Measurements from ENCODE around the gene SEMA3A.

DNA sequence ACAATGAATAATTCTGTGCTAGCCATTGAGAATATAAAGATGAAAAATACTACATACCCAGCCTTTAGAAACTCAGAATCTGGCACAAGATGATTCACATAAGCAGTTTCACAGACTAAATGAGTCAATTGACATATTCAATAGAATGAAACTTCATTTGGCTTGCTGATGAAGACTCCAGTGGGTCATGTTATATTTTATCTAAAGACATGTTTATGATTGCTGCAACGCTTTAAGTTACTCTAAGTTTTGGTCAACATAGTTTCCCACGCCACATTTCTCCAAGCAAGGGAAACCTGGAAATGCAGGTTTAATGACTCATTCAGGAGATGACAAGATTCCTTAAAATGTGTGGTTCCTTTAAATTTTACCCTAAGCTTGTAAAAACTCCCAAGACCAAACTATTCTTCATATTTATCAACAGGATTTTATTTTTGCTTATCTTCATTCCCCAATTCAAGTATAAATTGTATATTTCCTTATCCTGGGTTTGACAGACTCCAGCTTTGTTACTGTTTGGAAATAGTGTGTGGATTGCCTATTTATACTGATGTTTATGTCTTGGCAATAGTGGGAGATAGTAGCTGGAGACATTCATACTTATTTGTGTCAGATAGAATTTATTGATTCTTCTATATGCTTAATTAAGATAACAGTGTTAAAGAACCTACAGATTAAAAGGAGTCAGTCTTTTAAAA, 6.6 kb downstream of the SEMA3A start:
- TF ChIP-seq MXI1 (IDR thresholded peaks at IDR 0.05; ENCODE audit: borderline replicate concordance, low read depth, low read length) (no peak), RAD21 (IDR thresholded peaks at IDR 0.05; ENCODE audit: low read length) (no peak), POLR2A (IDR thresholded peaks at IDR 0.05; ENCODE audit: low read depth, low read length) (no peak), MAFK (IDR thresholded peaks at IDR 0.05; ENCODE audit: low read depth, low read length) (no peak)
- TF ChIP-seq, protein P1, sequence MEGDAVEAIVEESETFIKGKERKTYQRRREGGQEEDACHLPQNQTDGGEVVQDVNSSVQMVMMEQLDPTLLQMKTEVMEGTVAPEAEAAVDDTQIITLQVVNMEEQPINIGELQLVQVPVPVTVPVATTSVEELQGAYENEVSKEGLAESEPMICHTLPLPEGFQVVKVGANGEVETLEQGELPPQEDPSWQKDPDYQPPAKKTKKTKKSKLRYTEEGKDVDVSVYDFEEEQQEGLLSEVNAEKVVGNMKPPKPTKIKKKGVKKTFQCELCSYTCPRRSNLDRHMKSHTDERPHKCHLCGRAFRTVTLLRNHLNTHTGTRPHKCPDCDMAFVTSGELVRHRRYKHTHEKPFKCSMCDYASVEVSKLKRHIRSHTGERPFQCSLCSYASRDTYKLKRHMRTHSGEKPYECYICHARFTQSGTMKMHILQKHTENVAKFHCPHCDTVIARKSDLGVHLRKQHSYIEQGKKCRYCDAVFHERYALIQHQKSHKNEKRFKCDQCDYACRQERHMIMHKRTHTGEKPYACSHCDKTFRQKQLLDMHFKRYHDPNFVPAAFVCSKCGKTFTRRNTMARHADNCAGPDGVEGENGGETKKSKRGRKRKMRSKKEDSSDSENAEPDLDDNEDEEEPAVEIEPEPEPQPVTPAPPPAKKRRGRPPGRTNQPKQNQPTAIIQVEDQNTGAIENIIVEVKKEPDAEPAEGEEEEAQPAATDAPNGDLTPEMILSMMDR (conservative IDR thresholded peaks at IDR 0.05; ENCODE audit: low read depth, low read length): no peak
- TF ChIP-seq, protein P2, sequence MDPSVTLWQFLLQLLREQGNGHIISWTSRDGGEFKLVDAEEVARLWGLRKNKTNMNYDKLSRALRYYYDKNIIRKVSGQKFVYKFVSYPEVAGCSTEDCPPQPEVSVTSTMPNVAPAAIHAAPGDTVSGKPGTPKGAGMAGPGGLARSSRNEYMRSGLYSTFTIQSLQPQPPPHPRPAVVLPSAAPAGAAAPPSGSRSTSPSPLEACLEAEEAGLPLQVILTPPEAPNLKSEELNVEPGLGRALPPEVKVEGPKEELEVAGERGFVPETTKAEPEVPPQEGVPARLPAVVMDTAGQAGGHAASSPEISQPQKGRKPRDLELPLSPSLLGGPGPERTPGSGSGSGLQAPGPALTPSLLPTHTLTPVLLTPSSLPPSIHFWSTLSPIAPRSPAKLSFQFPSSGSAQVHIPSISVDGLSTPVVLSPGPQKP (IDR thresholded peaks at IDR 0.05; ENCODE audit: borderline replicate concordance, low read depth, low read length): no peak
